Liver (tissue), 9 donors: ENCODE measurements around the gene TGFBI. TPM values are rescaled to one million over a fixed set of nuclear protein-coding genes. Genes with fewer than 3 reads are reported as not detected.

Experiments
- DNase-seq: peaks from one replicate; pipeline ENCODE4 v3.0.0-alpha.2; 2017; ENCODE audit warnings: low spot score
- H3K27ac ChIP-seq, 2 donors: one replicate each; pipeline ENCODE4 v1.7.0; 2013; ENCODE audit warnings: inconsistent platforms in 2 of 2, low read length in 2 of 2, control low read depth in 1 of 2, low read depth in 1 of 2, mild to moderate bottlenecking in 1 of 2
- H3K27me3 ChIP-seq, 4 donors: one replicate each; pipeline versions ENCODE4 v1.6.1 to v1.7.0; 2013; ENCODE audit warnings: low read length in 3 of 4, inconsistent platforms in 1 of 4, mild to moderate bottlenecking in 1 of 4, moderate library complexity in 1 of 4; ENCODE audit not compliant: control insufficient read depth in 4 of 4, insufficient read depth in 4 of 4
- H3K36me3 ChIP-seq, 4 donors: one replicate each; pipeline versions ENCODE4 v1.6.1 to v1.7.0; 2013; ENCODE audit warnings: low read length in 3 of 4, mild to moderate bottlenecking in 3 of 4, low read depth in 1 of 4, moderate library complexity in 1 of 4; ENCODE audit not compliant: control insufficient read depth in 4 of 4, insufficient read depth in 3 of 4
- H3K4me1 ChIP-seq, 4 donors: one replicate each; pipeline versions ENCODE4 v1.6.1 to v1.7.0; 2013; ENCODE audit warnings: low read length in 3 of 4, mild to moderate bottlenecking in 3 of 4, moderate library complexity in 1 of 4; ENCODE audit not compliant: control insufficient read depth in 4 of 4, insufficient read depth in 4 of 4
- H3K4me3 ChIP-seq, 3 donors: one replicate each; pipeline versions ENCODE4 v1.6.1 to v1.7.0; 2013; ENCODE audit warnings: low read length in 3 of 3, control low read depth in 1 of 3, low read depth in 1 of 3, mild to moderate bottlenecking in 1 of 3
- H3K9ac ChIP-seq, 2 donors: one replicate each; pipeline ENCODE4 v1.7.0; 2013; ENCODE audit warnings: low read length in 2 of 2, mild to moderate bottlenecking in 2 of 2, moderate library complexity in 2 of 2, control low read depth in 1 of 2, low read depth in 1 of 2
- H3K9me3 ChIP-seq, 4 donors: one replicate each; pipeline versions ENCODE4 v1.6.1 to v1.7.0; 2013; ENCODE audit warnings: low read length in 3 of 4; ENCODE audit not compliant: control insufficient read depth in 4 of 4
- ATF3 ChIP-seq: IDR thresholded peaks from 2 replicates; pipeline ENCODE4 v1.6.1; 2016; ENCODE audit warnings: antibody characterized with exemption
- CTCF ChIP-seq: fragments of 150-350 bp; IDR thresholded peaks from 2 replicates; pipeline ENCODE4 v1.5.1; 2017; ENCODE audit warnings: improper control_type of control experiment, low read depth, low read length; ENCODE audit not compliant: missing input control
- EGR1 ChIP-seq, 2 donors: IDR thresholded peaks; 2 replicates each; pipeline ENCODE4 v1.6.1; 2016 to 2018; ENCODE audit warnings: antibody characterized with exemption in 2 of 2, low read depth in 2 of 2
- FOXA2 ChIP-seq: IDR thresholded peaks from 2 replicates; pipeline ENCODE4 v1.6.1; 2016; ENCODE audit warnings: antibody characterized with exemption
- GABPA ChIP-seq, 2 donors: IDR thresholded peaks in 1 of 2; conservative IDR thresholded peaks in 1 of 2; 2 replicates each; pipeline ENCODE4 v1.6.1; 2016; ENCODE audit warnings: antibody characterized with exemption in 2 of 2, mild to moderate bottlenecking in 1 of 2, moderate library complexity in 1 of 2
- HNF4A ChIP-seq, 2 donors: conservative IDR thresholded peaks; 2 replicates each; pipeline ENCODE4 v1.6.1; 2016; ENCODE audit warnings: antibody characterized with exemption in 2 of 2, mild to moderate bottlenecking in 2 of 2
- HNF4G ChIP-seq: IDR thresholded peaks from 2 replicates; pipeline ENCODE4 v1.6.1; 2016; ENCODE audit warnings: antibody characterized with exemption
- JUND ChIP-seq, 2 donors: IDR thresholded peaks; 2 replicates each; pipeline ENCODE4 v1.6.1; 2016; ENCODE audit warnings: antibody characterized with exemption in 2 of 2
- MAX ChIP-seq: IDR thresholded peaks from 2 replicates; pipeline ENCODE4 v1.6.1; 2016; ENCODE audit warnings: antibody characterized with exemption
- NR2F2 ChIP-seq: IDR thresholded peaks from 2 replicates; pipeline ENCODE4 v1.6.1; 2016; ENCODE audit warnings: antibody characterized with exemption
- RAD21 ChIP-seq, 2 donors: IDR thresholded peaks; 2 replicates each; pipeline ENCODE4 v1.6.1; 2016; ENCODE audit warnings: antibody characterized with exemption in 2 of 2, mild to moderate bottlenecking in 2 of 2
- RXRA ChIP-seq, 2 donors: IDR thresholded peaks; 2 replicates each; pipeline ENCODE4 v1.6.1; 2017 to 2018; ENCODE audit warnings: antibody characterized with exemption in 2 of 2, mild to moderate bottlenecking in 1 of 2
- YY1 ChIP-seq: IDR thresholded peaks from 2 replicates; pipeline ENCODE4 v1.6.1; 2016; ENCODE audit warnings: antibody characterized with exemption, mild to moderate bottlenecking
- ZBTB33 ChIP-seq: IDR thresholded peaks from 2 replicates; pipeline ENCODE4 v1.6.1; 2016; ENCODE audit warnings: antibody characterized with exemption
- WGBS: extraction: QIAGEN DNeasy Blood & Tissue Kit; methylation state at CpG from one replicate; pipeline ENCODE4 v1.1.7; 2013; 5-methylcytosine and 5-hydroxymethylcytosine counted together
- polyA plus RNA-seq, 2 donors: library from polyadenylated mRNA; stranded (reverse) in 1 of 2; unstranded in 1 of 2; fragments of 200-250 nt in 1 of 2; fragments of >200 nt in 1 of 2; fragmentation: Nextera tagmentation in 1 of 2; extraction: Ambion mirVana in 1 of 2; gene quantifications; one replicate each; pipeline versions ENCODE4 v1.2.1 to v1.2.3, GENCODE V29; 2013 to 2015
- total RNA-seq, 2 donors: library from RNA; depleted of rRNA; stranded (reverse); fragments of >200 nt; gene quantifications; one replicate each; pipeline ENCODE4 v1.2.3, GENCODE V29; 2014
- donor health status: healthy.
- donor health status: healthy.
- donor health status: healthy.
- donor health status: healthy.
- donor health status: healthy.

TGFBI gene
- total and polyA plus RNA-seq, 4 donors: 33.7 to 144 (median 44.1) TPM

GRCh38 chr5:135986891-135987401 is 41.8 kb upstream of the TGFBI start:
- WGBS: 82% methylated on average over 3 of the region's 3 CpGs
- no peak for DNase-seq
- H3K9ac ChIP-seq: no peak overlapping the region
- H3K9me3 ChIP-seq: no peaks in the 10 kb centered on the region
- no peaks in the 10 kb centered on the region for H3K27me3 ChIP-seq
- no peak overlapping the region for H3K4me3 ChIP-seq
- H3K27ac ChIP-seq: no peak overlapping the region
- TF ChIP-seq GABPA (IDR thresholded peaks at IDR 0.05 in 1 of 2, conservative IDR thresholded peaks at IDR 0.05 in 1 of 2) (no peak), ATF3 (no peak), JUND (IDR thresholded peaks at IDR 0.05) (no peak), YY1 (no peak), RAD21 (IDR thresholded peaks at IDR 0.05) (no peak), FOXA2 (no peak), CTCF (no peak), NR2F2 (no peak), RXRA (IDR thresholded peaks at IDR 0.05) (no peak), HNF4G (no peak), MAX (no peak), HNF4A (conservative IDR thresholded peaks at IDR 0.05) (no peak), ZBTB33 (no peak), EGR1 (IDR thresholded peaks at IDR 0.05; ENCODE audit: low read depth in 2 of 2) (no peak)
- no peaks in the 10 kb centered on the region for H3K36me3 ChIP-seq
- H3K4me1 ChIP-seq: peaks cover 0 to 4% (median 0%) of the 10 kb centered on the region in 4 donors

GRCh38 chr5:135988546-135988945 is 40.2 kb upstream of the TGFBI start:
- 90% methylated on average over 3 of the region's 3 CpGs for WGBS
- no peak for TF ChIP-seq CTCF
- Histone ChIP-seq H3K27me3 (no peaks in the 10 kb centered on the region), H3K27ac (no peak overlapping the region), H3K9ac (no peak overlapping the region), H3K36me3 (peaks cover 0 to 3% (median 0%) of the 10 kb centered on the region in 4 donors), H3K4me1 (peaks cover 0 to 4% (median 0%) of the 10 kb centered on the region in 4 donors), H3K4me3 (no peak overlapping the region), H3K9me3 (no peaks in the 10 kb centered on the region)
- DNase-seq: no peak
